Measurements from ENCODE around the gene CIAO3.
"Not testable (repeated sequence)": the region's sequence is repeated elsewhere in the genome, so short reads cannot be mapped to it uniquely, and the experiment has no call there.

CIAO3 gene

DNA sequence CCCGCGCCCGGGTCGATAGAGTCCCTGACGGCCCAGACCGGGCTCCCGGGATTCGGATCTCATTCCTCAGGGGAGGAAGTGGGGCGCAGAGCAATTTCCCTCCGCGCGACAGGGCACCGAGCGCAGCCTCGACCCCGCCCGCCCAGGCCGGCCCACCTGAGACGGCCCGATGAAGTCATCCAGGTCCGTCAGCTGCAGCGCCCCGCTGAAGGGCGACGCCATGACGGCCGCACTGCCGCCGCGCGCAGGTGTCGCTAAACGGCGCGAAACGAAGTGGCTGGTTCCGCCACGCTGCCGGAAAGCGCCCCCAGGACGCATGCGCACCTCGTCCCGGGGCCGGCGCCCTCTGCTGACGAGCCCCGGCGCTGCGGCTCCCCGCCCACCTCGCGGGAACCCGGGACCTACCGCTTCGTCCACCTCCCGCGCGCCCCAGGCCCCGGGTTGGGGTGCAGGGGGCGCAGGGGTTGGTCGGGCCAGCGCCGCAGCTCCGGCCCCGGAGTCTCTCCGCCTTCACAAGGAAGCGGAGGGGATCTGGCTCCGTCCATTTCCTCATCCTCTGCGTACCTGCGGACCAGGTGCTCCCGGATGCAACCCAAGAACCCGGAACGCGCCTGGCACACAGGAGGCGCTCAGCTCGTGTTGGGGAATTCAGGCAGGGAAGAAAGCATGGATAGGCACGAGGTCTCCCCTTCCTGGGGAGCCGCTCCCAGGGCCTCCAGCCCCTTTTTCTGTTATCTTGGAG lies at the start of gene CIAO3:
CIAO3 (minus strand) TSS at position 234 of the 742 bp plus-strand sequence; CDS start at position 222, 12 bp downstream.
- peak; percentile 85 for DNase-seq

DNA sequence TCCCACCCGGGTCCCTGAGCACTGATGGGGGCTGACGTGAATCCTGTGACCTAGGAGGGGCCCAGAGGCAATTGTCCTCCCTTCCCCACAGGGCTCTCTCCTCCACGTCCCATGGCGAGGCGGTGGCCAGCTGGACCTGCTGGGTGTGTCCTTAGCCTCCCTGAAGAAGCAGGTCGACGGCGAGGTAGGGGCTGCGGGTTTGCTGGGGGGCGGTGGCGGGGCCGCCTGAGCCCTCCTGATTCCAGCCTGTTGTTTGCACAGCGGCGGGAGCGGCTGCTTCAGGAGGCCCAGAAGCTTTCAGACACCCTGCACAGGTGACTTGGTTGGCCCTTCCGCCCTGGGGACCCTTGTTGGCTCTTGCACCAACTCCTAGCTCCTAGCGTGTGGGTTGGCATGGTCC lies 49.3 kb upstream of the CIAO3 start:
- DNase-seq = no peak

DNA sequence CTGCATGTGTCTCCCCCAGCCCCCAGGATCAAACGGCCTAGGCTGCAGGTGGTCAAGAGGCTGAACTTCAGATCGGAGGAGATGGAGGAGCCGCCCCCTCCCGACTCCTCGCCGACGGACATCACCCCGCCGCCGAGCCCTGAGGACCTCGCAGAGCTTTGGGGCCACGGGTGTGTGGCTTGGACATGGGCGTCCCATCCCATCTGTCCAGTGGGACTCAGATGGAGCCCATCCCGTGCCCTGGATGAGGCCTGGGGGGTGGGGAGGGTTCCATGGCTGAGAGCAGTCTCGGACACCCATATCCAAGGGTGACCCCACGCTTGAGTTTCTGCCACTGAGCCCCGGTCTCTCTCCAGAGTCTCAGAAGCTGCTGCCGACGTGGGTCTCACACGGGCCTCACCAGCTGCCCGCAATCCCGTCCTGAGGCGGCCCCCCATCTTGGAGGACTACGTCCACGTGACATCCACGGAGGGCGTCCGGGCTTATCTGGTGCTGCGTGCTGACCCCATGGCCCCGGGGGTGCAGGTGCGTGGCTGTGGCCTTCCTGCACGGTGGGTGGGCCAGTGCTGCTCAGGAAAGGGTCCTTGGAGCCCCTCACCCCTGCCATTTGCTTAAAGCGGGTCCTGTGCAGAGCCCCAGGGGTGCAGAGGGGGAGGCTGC lies 48.5 kb upstream of the CIAO3 start:
- DNase-seq = no peak

DNA sequence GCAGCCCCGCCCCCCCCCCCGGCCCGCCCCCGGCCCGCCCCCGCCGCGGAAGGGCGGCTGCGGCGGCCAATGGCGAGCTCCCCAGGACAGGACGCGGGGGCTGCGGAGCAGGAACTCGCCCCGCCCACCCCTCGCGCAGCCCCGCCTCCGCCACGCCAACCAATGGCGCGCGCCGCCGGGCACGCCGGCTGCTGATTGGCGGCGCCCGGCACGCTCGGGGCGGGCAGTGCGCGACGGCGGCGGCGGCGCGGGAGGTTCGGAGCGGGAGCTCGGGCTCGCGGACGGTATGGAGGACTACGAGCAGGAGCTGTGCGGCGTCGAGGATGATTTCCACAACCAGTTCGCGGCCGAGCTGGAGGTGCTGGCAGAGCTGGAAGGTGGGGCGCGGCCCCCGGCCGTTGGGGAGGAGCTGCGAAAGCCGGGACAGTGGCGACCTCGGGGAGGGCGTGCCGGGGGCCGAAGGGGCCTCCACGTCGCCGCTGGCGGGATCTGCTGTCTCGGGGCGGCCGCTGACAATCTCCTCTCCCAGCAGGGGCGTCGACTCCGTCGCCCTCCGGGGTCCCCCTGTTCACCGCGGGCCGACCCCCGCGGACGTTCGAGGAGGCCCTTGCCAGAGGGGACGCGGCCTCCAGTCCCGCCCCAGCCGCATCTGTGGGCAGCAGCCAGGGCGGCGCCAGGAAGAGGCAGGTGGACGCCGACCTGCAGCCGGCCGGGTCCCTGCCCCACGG lies 47.8 kb upstream of the CIAO3 start, which contains the start of gene CHTF18:
CHTF18 (plus strand) TSS at position 222 of the 728 bp plus-strand sequence; CDS start at position 287, 65 bp downstream.
- peak; percentile 88 for DNase-seq

DNA sequence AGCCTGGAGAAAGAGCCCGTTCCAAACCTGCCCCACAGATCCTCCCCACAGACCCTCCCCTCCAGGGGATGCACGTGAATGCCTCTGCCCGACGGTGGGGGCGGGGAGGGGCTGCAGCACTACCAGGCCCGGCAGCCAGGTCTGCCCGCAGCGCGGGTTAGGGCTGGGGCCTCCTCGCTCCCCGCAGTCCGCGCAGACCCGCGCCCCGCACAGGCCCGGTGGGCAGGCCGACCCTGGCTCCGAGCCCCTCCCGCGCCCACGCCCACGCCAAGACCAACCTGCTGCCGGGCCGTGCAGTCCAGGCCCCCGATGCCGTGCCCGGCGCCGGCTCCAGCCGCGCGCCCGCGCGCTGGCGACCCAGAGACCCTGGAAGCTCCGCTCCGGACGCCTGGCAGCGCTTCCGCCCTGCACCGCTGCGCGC lies 47.2 kb upstream of the CIAO3 start, which contains the start of gene RPUSD1:
RPUSD1 (minus strand) TSS at position 404 of the 421 bp plus-strand sequence. CDS start 644 bp downstream, outside the sequence.
- DNase-seq = no peak

DNA sequence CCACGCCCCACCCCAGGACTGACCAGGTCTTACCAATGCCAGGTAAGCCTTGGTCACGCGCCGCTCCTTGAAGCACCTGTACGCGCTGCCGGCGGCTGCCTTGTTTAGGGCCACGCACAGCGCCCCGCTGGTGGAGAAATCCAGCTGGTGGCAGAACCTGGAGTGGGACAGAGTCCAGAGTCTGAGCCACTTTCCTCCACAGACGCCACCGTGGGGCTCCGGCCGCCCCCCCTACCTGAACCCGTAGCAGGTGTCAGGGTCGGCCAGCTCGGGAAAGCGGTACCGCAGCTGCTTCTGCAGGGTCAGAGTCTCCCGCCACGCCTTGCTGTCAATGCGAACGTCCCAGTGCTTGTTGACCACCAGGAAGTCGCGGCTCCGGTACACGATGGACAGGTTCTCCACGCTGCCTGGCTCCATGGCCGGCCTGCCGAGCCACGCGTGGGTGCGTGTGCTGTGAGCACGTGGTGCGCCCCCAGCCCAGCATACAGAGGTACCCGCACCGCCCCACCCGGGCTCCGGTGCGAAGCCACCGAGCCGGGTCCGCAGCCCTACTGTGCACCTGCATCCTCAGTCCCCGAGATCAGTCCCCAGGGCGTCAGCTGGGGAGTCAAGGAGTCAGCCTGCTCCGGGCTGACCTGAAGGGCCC lies 46.6 kb upstream of the CIAO3 start:
- DNase-seq = no peak

DNA sequence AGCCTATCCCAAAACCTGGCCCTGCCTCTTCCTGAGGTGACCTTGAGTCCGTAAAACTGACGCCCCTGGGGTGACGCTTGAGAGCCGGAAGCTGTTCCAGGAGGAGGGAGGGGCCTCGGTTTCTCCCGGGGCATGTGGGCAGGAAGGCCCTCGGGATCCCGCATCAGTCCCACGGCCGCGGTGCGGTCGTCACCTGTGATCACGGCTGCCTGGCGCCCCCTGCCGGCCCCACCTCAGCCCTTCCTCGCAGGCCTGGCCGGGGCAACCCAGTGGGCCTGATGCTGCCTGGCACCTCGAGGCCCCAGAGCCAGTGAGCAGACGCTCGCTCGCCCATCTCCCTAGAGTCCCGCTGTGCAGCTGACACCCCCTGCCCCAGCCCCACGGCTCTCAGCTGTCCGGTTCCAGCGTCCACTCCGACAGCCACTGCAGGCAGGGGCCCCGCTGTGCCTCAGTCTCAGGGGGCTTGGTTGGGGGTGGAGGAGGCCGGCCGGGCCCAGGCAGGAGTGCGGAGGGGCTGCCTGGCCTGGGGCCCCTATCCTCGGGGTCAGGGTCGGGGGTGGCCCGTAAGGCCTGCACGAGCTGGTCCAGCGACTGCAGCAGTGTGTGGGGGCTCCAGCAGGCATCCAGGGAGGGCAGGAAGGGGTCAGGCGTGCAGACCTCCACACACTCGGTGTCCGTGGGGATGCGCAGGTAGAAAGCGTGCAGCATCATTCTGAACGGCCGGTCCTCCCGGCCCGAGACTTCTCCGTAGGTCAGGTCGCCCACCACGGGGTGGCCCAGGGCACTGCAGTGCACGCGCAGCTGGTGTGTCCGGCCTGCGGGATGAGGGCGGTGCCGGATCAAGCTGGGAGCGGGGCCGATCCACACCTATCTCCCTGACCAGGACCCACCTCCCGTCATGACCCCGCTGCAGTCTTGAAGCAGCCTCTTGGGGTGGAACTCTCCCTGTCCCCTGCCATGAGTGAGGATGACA lies 45.1 kb upstream of the CIAO3 start:
- no peak for DNase-seq

DNA sequence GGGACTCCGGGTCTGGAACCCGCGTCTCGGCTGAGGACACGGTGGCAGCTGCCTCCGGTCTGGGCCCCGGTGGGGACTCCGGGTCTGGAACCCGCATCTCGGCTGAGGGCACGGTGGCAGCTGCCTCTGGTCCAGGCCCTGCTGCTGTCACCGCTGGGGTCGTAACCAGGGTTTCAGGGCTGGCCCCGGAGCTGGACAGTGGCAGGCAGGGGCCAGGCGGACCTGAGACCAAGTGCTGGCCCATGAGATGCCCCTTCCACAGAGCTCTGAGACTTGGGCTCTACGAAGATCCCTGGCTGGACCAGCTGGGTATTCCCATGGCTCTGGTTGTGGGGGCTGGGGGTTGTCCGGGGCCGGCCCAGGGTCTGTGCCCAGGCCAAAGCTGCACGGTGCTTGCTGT lies 43.6 kb upstream of the CIAO3 start:
- DNase-seq = no peak

DNA sequence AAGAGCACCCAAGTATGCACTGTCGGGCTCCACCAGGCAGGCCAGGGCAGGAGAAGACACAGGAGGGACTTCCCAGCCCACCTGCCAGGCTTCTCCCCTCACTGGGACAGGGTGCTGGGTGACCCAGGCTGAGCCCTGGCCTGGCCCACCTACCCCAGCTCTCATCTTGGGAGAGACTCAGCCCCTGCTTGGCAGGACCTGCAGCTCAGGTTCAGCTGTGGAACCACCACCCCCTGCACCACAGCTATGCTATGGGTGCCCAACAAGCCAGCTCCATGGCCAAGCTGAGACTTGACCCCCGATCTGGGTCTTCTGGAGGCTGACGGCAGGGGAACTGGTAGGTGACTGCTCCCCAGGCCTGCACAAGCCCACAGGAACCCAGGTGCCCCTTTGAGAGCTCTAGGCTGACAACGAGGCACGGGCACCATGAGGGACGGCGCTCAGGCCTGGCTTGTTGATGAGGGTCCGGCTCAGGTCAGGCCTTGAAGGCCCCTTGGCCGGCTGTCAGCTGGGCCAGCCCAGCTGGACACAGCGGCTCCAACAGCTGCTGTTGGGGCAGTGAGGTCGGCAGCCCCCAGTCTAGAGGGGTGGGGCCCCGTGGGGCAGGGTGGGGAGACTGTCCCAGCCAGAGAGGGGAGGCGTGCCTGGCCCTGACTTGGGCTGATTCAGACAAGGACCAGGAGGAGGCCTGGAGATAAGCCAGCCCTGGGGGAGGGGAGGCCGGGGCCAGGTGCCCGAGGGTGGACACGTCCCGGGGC lies 42.8 kb upstream of the CIAO3 start:
- no peak for DNase-seq

DNA sequence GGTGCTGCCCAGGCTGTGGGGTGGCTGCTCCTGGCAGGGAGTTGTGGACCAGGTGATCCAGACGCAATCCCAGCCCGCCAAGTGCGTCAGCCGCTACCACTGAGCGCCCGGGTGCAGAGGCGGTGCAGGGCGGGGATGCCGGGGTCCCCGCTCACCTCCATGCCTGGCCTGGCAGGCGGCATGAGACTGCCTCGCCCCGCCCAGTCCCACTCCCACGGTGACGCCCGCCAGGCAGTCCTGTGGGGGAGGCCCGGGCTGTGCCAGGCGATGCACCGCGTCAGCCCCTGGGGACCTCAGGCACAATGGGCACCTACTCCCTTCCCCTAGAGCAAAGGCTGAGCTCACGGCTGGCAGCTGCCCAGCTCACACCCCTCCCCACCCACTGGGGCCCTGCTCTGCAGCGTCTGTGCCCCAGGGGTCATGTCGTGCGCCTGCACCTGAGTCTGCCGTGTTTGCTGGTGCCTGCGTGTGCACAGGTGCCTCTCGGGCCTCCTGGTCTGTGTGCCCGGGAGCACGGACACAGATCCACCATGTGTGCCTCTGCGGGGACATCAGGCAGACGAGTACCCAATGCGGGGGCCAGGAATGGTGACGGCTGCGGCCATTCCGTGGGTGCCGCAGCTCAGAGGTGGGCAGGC lies 42.1 kb upstream of the CIAO3 start:
- peak; percentile 89 for DNase-seq

DNA sequence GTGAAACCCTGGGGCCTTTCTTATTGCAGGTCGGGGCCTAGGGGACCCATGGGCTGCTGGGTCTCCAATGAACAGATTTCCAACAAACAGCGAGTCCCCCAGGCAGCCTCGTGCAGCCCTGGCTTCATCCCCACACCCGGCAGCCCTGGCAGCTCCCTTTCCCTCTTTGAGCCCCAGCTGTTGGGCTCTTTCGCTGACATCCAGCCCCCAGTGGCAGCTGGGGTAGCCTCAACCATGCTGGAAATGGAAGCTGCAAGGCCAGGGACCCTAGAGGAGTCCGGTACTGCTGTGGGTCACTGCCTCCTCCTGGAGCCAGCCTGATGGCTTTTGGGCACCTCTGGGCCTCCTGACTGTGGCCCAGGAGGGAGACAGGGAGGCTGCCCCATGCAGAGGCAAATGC lies 41.5 kb upstream of the CIAO3 start:
- DNase-seq = peak; percentile 38

DNA sequence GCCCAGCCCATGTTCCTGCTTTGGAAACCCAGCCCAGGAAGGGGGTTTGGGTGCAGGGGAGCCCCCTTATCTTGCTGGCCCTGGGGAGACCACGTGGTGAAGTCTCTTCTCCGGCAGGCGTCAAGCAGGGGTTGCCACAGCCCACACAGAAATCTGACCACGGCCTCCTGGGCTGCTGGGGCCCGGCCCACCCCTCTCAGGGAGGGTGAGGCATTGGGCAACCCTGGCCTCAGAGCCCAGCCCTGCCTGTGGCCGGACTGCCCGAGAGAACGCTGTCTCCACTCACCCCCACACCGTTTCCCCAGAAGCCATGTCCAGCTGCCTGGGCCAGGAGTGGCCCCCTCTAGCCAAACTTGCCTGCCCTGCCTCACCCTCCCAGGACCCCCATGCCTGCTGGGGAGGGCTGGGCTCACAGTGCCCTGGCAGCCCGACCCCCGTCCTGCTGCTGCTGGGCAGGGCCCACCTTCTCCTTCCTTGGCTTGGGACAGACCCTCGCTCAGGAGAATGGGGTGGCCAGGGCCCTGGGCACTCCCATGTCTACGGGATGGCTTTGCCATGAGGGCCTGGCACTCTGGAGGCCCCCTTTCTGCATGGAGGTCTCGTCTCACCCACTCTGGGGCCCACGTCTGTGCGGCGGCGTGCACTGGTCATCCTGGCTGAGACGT lies 40.7 kb upstream of the CIAO3 start:
- no peak for DNase-seq

DNA sequence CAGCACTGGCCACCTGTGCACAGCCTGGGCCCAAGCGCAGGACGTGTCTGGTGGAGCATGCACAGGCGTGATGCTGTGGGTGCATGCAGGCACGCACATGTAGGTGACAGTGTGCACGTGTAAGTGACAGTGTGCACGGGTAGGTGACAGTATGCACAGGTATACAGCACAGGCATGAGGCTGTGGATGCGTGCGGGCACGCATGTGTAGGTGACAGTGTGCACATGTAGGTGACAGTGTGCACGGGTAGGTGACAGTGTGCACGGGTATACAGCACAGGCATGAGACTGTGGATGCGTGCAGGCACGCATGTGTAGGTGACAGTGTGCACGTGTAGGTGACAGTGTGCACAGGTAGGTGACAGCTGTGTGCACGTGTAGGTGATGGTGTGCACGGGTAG lies 39.5 kb upstream of the CIAO3 start:
- no peak for DNase-seq

DNA sequence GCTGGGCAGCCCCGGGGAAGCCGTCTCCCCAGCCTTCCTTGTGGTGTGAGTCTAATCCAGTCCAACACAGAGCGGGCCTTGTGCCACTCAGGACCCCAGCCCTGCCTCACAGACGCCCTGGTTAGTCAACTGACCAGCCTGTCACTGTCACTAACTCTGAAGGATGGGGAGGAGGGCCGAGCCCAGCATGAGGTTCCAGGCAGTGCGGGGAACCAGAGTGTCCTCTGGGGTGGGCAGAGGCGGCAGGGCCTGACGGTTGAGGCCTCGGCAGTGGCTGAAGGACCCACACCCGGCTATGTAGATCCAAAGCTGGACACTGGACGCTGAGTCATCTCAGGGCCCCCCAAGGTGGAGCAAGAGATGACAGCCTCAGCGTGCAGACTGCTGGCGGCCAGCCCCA lies 38.8 kb upstream of the CIAO3 start:
- DNase-seq = no peak

DNA sequence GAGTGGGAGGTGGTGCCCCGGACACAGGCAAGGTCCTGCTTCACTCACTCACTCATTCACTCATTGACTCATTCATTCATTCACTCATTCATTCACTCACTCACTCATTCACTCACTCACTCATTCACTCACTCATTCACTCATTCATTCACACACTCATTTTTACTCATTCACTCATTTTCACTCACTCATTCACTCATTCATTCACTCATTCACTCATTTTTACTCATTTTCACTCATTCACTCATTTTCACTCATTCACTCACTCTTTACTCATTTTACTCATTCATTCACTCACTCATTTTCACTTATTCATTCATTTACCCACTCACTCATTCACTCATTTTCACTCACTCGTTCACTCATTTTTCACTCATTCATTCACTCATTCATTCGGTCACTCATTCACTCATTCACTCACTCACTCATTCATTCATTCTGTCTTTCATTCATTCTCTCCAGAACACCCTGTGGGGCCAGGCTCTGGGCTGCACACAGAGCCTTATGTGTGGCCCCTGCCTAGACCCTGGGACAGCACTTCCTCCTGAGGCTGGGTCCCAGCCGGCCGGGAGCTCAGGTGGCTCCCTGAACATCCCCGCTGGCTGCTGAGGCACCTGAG lies 38.2 kb upstream of the CIAO3 start:
- DNase-seq = no peak

DNA sequence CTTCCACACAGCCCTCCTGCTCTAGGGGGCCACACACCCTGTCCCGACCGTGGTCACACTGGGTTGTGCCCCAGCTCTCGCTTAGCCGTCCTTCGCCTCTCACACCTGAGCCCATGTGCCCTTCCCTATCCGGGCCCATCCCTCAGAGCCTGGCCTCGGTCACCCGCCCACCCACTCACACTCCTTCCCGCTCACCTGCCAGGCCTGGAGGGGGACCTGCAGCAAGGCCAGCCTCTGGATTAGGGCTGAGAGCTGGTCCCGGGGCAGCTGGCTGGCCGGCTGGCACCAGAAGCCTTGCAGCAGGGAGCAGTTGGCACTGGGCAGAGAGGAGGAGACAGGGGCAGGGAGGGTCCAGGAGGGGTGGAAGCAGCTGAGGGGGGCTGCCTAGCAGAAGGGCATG lies 37.6 kb upstream of the CIAO3 start:
- DNase-seq = no peak

DNA sequence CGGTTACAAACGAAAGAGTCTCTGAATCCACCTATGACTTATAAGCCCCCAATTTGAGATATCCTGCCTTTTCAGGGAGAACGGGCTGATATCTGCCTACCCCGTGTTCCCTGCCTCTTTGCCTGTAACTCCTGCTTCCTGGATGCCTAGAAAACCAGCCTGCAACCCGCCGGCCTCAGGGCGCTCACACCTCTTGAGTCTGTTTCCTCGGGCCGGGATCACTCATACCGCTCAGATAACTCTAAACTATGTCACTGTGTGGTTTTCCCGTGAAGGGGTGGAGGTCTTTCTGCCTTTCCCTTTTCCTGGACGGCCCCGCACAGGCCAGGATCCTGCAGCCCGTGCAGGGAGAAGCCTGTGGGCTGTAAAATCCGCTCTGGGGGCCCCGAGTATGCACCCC lies 37.0 kb upstream of the CIAO3 start:
- DNase-seq = no peak

DNA sequence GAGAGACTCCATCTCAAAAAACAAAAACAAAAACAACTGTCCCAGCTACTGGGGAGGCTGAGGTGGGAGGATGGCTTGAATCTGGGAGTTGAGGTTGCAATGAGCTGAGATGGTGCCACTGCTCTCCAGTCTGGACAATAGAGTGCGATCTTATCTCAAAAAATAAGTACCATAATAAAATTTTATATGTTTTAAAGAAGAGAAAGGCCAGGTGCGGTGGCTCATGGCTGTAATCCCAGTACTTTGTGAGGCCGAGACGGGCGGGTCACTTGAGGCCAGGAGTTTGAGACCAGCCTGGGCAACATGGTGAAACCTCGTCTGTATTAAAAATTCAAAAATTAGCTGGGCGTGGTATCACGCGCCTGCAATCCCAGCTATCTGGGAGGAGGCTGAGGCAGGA lies 36.0 kb upstream of the CIAO3 start:
- no peak for DNase-seq

DNA sequence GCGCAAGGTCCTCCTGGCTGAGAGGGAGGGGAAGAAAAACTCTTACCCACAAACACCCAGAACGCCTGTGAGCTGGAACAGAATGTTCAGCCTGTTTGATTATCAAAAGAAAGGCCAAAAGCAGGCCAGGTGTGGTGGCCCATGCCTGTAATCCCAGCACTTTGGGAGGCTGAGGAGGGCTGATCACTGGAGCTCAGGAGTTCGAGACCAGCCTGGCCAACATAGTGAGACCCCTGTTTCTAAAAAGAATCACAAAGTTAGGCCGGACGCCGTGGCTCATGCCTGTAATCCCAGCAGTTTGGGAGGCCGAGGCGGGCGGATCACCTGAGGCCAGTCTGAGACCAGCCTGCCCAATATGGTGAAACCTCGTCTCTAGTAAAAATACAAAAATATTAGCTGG lies 35.5 kb upstream of the CIAO3 start:
- not testable (repeated sequence) for DNase-seq
